HFF-Myc (cell line): Measurements from ENCODE around the gene SBF2.

ENCODE experiments used
- DNase-seq: peaks from one replicate; pipeline ENCODE4 v3.0.0-alpha.2; 2011; ENCODE audit warnings: low read depth; ENCODE audit errors: extremely low read depth
- H3K4me3 ChIP-seq: replicated peaks from 2 replicates; pipeline ENCODE4 v1.5.1; 2011; ENCODE audit warnings: low read depth, mild to moderate bottlenecking, control low read depth, low read length
- CTCF ChIP-seq: IDR thresholded peaks from 2 replicates; pipeline ENCODE4 v1.5.1; 2012; ENCODE audit warnings: mild to moderate bottlenecking, low read depth, low read length, control low read depth; ENCODE audit errors: missing control alignments

Gene SBF2

DNA sequence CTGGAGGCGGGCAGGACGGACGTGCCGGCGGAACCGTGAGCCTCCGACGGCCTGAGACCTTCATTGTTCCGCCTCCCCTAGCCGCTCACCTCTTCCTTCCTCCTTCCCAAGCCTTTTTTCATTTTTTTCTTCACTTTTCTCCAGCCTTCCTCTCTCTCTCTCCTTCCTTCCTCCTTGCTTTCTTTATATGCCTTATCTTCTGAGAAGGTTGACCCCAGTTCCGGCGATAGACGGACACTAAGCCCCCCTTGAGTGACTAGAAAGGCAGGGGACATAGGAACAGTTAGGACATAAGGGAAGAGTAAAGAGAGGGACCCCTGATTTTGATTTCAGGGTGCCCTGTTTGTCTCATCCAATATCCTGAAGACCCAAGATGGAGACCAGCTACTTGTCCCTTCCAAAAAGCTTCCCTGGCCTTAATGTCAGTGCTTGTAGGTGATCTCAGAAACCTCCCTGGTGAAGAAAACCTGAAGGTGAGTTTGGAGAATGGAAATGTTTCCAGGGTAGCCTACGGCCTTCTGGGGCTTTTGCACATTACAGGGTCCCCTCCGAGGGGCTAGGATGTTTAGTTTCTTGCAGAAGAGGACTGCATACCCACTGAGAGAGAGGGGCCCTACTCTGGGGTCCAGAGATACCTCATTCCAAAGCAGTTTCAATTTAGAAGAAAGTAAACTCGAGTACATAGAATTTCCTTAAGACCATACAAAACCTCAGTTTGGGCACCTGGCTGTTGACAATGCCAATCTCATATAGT is 14.4 kb upstream of the SBF2 start:
- peak overlapping the region; percentile 79 for H3K4me3 ChIP-seq
- no peak for TF ChIP-seq CTCF
- DNase-seq, result no peak

DNA sequence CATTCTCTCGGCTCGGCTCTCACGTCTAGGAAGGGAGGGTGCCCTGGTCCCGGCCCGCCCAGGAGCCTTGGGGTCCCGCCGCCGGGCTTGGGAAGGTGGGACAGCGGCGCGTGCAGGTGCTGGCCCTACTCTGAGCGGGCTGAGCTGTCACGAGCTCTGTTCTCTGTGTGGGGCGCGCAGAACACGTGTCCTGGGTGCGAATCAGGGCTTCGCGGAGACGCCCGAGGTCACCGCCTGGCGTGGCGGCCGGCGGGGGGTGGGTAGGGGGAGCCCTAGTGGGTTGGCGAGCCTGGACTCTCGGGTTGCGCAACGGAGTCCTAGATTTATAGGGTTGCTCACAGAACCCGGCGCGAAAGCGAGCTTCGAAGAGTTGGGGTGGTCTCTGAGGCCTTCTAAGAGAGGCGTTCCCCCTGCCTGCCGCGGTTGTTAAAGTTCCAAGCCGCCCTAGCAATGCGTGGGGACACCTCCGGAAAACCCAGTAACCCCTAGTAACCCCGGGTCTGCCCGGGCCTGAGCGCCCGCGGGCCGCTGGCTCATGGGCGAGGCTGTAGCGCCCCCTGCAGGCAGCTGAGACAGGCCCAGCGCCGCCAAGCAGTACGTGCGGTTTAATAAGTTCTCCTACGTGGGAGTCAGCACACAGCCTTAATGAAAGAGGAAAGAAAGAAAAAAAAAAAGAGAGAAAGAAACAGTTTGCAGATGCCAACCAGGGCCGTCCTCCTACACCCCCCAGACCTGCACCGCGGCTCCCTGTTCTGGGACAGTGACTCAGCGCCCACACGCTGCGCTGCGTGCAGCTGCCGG is 13.6 kb upstream of the SBF2 start:
- H3K4me3 ChIP-seq, result peak overlapping the region; percentile 79
- no peak for DNase-seq
- TF ChIP-seq CTCF, result peak; percentile 96

- no peak for TF ChIP-seq CTCF
- peak overlapping the region; percentile 79 for H3K4me3 ChIP-seq
- DNase-seq, result no peak
Measured at GRCh38 chr11:10307022-10307399, 13.0 kb upstream of the SBF2 start.

- H3K4me3 ChIP-seq, result peak overlapping the region; percentile 79
- no peak for DNase-seq
- no peak for TF ChIP-seq CTCF
Measured at GRCh38 chr11:10305964-10306918, 12.2 kb upstream of the SBF2 start.

- TF ChIP-seq CTCF, result no peak
- no peak for DNase-seq
- H3K4me3 ChIP-seq, result peak overlapping the region; percentile 79
Measured at GRCh38 chr11:10305262-10305963, 11.4 kb upstream of the SBF2 start.
